HepG2 (cell line): ENCODE data around the gene DDX46. TPM values are rescaled to one million over a fixed set of nuclear protein-coding genes. Genes with fewer than 3 reads are reported as not detected.

ENCODE experiments used
- ASH2L ChIP-seq: fragments of 300-600, 200-600 bp; sonication (generic); IDR thresholded peaks from 2 replicates; pipeline ENCODE4 v1.7.0; 2017; ENCODE audit warnings: low read depth, mild to moderate bottlenecking, moderate library complexity, mixed read lengths, low read length; ENCODE audit not compliant: insufficient read length
- ATRX ChIP-seq: sonication (generic); formaldehyde crosslinking; IDR thresholded peaks from 2 replicates; pipeline ENCODE4 v1.4.0; 2020; ENCODE audit warnings: missing genetic modification reagents, borderline replicate concordance
- FOXO4 ChIP-seq: sonication (generic); formaldehyde crosslinking; conservative IDR thresholded peaks from 2 replicates; pipeline ENCODE4 v1.8.1; 2023; ENCODE audit warnings: missing genetic modification reagents
- HNF1B ChIP-seq: sonication (generic); formaldehyde crosslinking; IDR thresholded peaks from 2 replicates; pipeline ENCODE4 v1.5.1; 2020; ENCODE audit warnings: mild to moderate bottlenecking, moderate library complexity, missing genetic modification reagents
- MED1 ChIP-seq: sonication (generic); formaldehyde crosslinking; IDR thresholded peaks from 2 replicates; pipeline ENCODE4 v1.4.0; 2020; ENCODE audit warnings: missing genetic modification reagents
- MYNN ChIP-seq: sonication (generic); formaldehyde crosslinking; IDR thresholded peaks from 2 replicates; pipeline ENCODE4 v1.4.0; 2020; ENCODE audit warnings: mild to moderate bottlenecking, low read depth, missing genetic modification reagents
- PHF5A ChIP-seq: IDR thresholded peaks from one replicate; pipeline ENCODE4 v1.6.1; 2018; ENCODE audit warnings: low read depth, missing genetic modification reagents; ENCODE audit not compliant: unreplicated experiment
- SNAPC2 ChIP-seq: sonication (generic); formaldehyde crosslinking; IDR thresholded peaks from 2 replicates; pipeline ENCODE4 v1.8.1; 2022; ENCODE audit warnings: mild to moderate bottlenecking, missing genetic modification reagents
- SOX5 ChIP-seq: IDR thresholded peaks from 2 replicates; pipeline ENCODE4 v1.6.1; 2016; ENCODE audit warnings: borderline replicate concordance
- SP1 ChIP-seq, 2 experiments: fragments of 450-650 bp in 1 of 2; sonication (generic) in 1 of 2; formaldehyde crosslinking in 1 of 2; IDR thresholded peaks; 2 replicates each; pipeline versions ENCODE4 v1.4.0 to v1.6.1; 2016 to 2020; ENCODE audit warnings: missing genetic modification reagents in 1 of 2
- ZIK1 ChIP-seq: sonication (generic); formaldehyde crosslinking; IDR thresholded peaks from 2 replicates; pipeline ENCODE4 v1.5.0; 2020; ENCODE audit warnings: mild to moderate bottlenecking, low read depth, missing genetic modification reagents, borderline replicate concordance
- ZNF337 ChIP-seq: sonication (generic); formaldehyde crosslinking; IDR thresholded peaks from 2 replicates; pipeline ENCODE4 v1.5.1; 2020; ENCODE audit warnings: missing genetic modification reagents, low read depth, mild to moderate bottlenecking, borderline replicate concordance
- ZNF441 ChIP-seq: sonication (generic); formaldehyde crosslinking; IDR thresholded peaks from 2 replicates; pipeline ENCODE4 v1.7.0; 2021; ENCODE audit warnings: missing genetic modification reagents, borderline replicate concordance
- ZNF503 ChIP-seq: sonication (generic); formaldehyde crosslinking; IDR thresholded peaks from 2 replicates; pipeline ENCODE4 v1.4.0; 2020; ENCODE audit warnings: missing genetic modification reagents
- ZNF574 ChIP-seq: sonication (generic); formaldehyde crosslinking; IDR thresholded peaks from 2 replicates; pipeline ENCODE4 v1.4.0; 2020; ENCODE audit warnings: missing genetic modification reagents
- ZNF75D ChIP-seq: sonication (generic); formaldehyde crosslinking; IDR thresholded peaks from 2 replicates; pipeline ENCODE4 v1.8.1; 2023; ENCODE audit warnings: missing genetic modification reagents, mild to moderate bottlenecking, borderline replicate concordance
- polyA plus RNA-seq, 8 experiments: library from polyadenylated mRNA; depleted of rRNA in 3 of 8; stranded (reverse) in 7 of 8; unstranded in 1 of 8; fragments of >200 nt; fragmentation: Illumina TruSeq in 4 of 8; extraction: Trizol in 4 of 8; gene quantifications; 2 replicates each; pipeline versions ENCODE4 v1.2.1 to v1.2.3, GENCODE V29; 2011 to 2016; ENCODE audit warnings: low read depth in 4 of 8, missing spikeins in 1 of 8, mixed read lengths in 1 of 8; ENCODE audit not compliant: insufficient read depth in 1 of 8
- total RNA-seq, 5 experiments: library from RNA; depleted of rRNA; stranded (reverse); fragments of >200 nt; fragmentation: Illumina TruSeq; extraction: Trizol; gene quantifications; 2 replicates each; pipeline ENCODE4 v1.2.3, GENCODE V29; 2016; ENCODE audit warnings: low read depth in 1 of 5

The DDX46 gene
- total and polyA plus RNA-seq, 2 of the 13 experiments (the other 11 are each of a cell fraction or from before 2014, with no cell fraction given) = 27.3 to 59.3 TPM

GRCh38 chr5:134845852-134846640, 87.5 kb downstream of the DDX46 start, which contains the start of gene C5orf24 (continued):
- no peak for TF ChIP-seq HNF1B (CRISPR knock-in tag)
- TF ChIP-seq ATRX = no peak
- TF ChIP-seq SNAPC2 = peak; percentile 72; the same call in 1 of the 2 replicates
- 0 out of 2 replicates have a peak, but pooled peaks have one; percentile 87 for TF ChIP-seq FOXO4 (CRISPR knock-in tag)
- TF ChIP-seq MED1 = peak; percentile 81
- TF ChIP-seq ASH2L = peak; percentile 82
- TF ChIP-seq PHF5A (CRISPR knock-in tag) = no peak
- TF ChIP-seq MYNN (CRISPR knock-in tag) = no peak
- TF ChIP-seq SP1 (IDR thresholded peaks at IDR 0.05) = no peak
- 0 out of 2 replicates have a peak, but pooled peaks have one; percentile 20 for TF ChIP-seq SP1 (CRISPR knock-in tag; IDR thresholded peaks at IDR 0.05)
- peak; percentile 49; the same call in 1 of the 2 replicates for TF ChIP-seq ZNF503 (CRISPR knock-in tag)
- peak; percentile 92 for TF ChIP-seq ZNF574 (CRISPR knock-in tag)
- peak; percentile 83; the same call in 1 of the 2 replicates for TF ChIP-seq ZNF441 (CRISPR knock-in tag)
- peak; percentile 36; the same call in 1 of the 2 replicates for TF ChIP-seq SOX5
- peak; percentile 91; the same call in 1 of the 2 replicates for TF ChIP-seq ZIK1 (CRISPR knock-in tag)
- TF ChIP-seq ZNF75D (CRISPR knock-in tag) = 0 out of 2 replicates have a peak, but pooled peaks have one; percentile 30
- TF ChIP-seq ZNF337 (CRISPR knock-in tag) = peak; percentile 82; the same call in 1 of the 2 replicates
